Smooth muscle cell (in vitro differentiated cells): Measurements from ENCODE around the gene LRRFIP1. TPM values are rescaled to one million over a fixed set of nuclear protein-coding genes. Genes with fewer than 3 reads are reported as not detected.
"Not testable (repeated sequence)": the region's sequence is repeated elsewhere in the genome, so short reads cannot be mapped to it uniquely, and the experiment has no call there.

Source experiments
- DNase-seq: peaks from one replicate; lab custom pipeline; 2025; ENCODE audit not compliant: unreplicated experiment; lab: John Stamatoyannopoulos, UW
- H2AFZ ChIP-seq: fragments of 200-600 bp; sonication (generic); 2 replicates; pipeline ENCODE4 v1.6.0; 2016; ENCODE audit warnings: antibody characterized with exemption, low read depth, mild to moderate bottlenecking
- H3F3A ChIP-seq: fragments of 200-600 bp; sonication (generic); 2 replicates; pipeline ENCODE4 v1.6.0; 2017; ENCODE audit warnings: antibody characterized with exemption, low read depth
- H3K27ac ChIP-seq: fragments of 200-600 bp; sonication (generic); 2 replicates; pipeline ENCODE4 v1.5.1; 2016; ENCODE audit warnings: low read depth, mild to moderate bottlenecking
- H3K27me3 ChIP-seq: fragments of 200-600 bp; sonication (generic); 2 replicates; pipeline ENCODE4 v1.6.1; 2016; ENCODE audit warnings: low read depth, mild to moderate bottlenecking
- H3K36me3 ChIP-seq: fragments of 200-600 bp; sonication (generic); 2 replicates; pipeline ENCODE4 v1.5.1; 2016; ENCODE audit warnings: low read depth
- H3K4me1 ChIP-seq: fragments of 200-600 bp; sonication (generic); 2 replicates; pipeline ENCODE4 v1.5.1; 2016; ENCODE audit warnings: low read depth
- H3K4me2 ChIP-seq: fragments of 200-600 bp; sonication (generic); 2 replicates; pipeline ENCODE4 v1.6.0; 2016; ENCODE audit warnings: mild to moderate bottlenecking
- H3K4me3 ChIP-seq: fragments of 200-600 bp; sonication (generic); 2 replicates; pipeline ENCODE4 v1.5.1; 2016; ENCODE audit warnings: mild to moderate bottlenecking
- H3K79me2 ChIP-seq: fragments of 200-600 bp; sonication (generic); 2 replicates; pipeline ENCODE4 v1.6.0; 2016; ENCODE audit warnings: low read depth, mild to moderate bottlenecking
- H3K9ac ChIP-seq: fragments of 200-600 bp; sonication (generic); 2 replicates; pipeline ENCODE4 v1.6.0; 2016; ENCODE audit warnings: low read depth
- H3K9me3 ChIP-seq: fragments of 200-600 bp; sonication (generic); replicated peaks from 2 replicates; pipeline ENCODE4 v1.5.1; 2016; ENCODE audit warnings: low read depth
- H4K20me1 ChIP-seq: fragments of 200-600 bp; sonication (generic); 2 replicates; pipeline ENCODE4 v1.6.0; 2016; ENCODE audit warnings: low read depth
- CTCF ChIP-seq: fragments of 200-600 bp; sonication (generic); IDR thresholded peaks from 2 replicates; pipeline ENCODE4 v1.5.1; 2017; ENCODE audit warnings: borderline replicate concordance, mild to moderate bottlenecking, antibody characterized with exemption; ENCODE audit not compliant: insufficient read depth, poor library complexity, severe bottlenecking
- WGBS: methylation state at CpG from one replicate; pipeline ENCODE4 v1.1.7; 2016; ENCODE audit warnings: low lambda C conversion rate; 5-methylcytosine and 5-hydroxymethylcytosine counted together
- polyA plus RNA-seq: library from polyadenylated mRNA; unstranded; fragments of >200 nt; fragmentation: Nextera tagmentation; extraction: Ambion mirVana; gene quantifications from 2 replicates; pipeline ENCODE4 v1.2.1, GENCODE V29; 2016
- total RNA-seq: library from RNA; depleted of rRNA; stranded (reverse); fragments of >200 nt; gene quantifications from 2 replicates; pipeline ENCODE4 v1.2.3, GENCODE V29; 2014

Gene LRRFIP1
- total and polyA plus RNA-seq, 2 experiments from 2014 or later = 36.2 to 65.1 TPM

- Histone ChIP-seq H3F3A (peaks cover 3% of the 10 kb centered on the region), H3K4me3 (no peak overlapping the region), H3K27me3 (no peaks in the 10 kb centered on the region), H4K20me1 (no peaks in the 10 kb centered on the region), H3K4me2 (no peak overlapping the region), H3K4me1 (peaks cover 24% of the 10 kb centered on the region), H3K36me3 (no peaks in the 10 kb centered on the region), H2AFZ (no peak overlapping the region), H3K27ac (no peak overlapping the region), H3K79me2 (no peaks in the 10 kb centered on the region), H3K9ac (no peak overlapping the region), H3K9me3 (no peaks in the 10 kb centered on the region)
- WGBS = 94% methylated on average over 18 of the region's 18 CpGs
- TF ChIP-seq CTCF = no peak
- no peak for DNase-seq
Measured at GRCh38 chr2:237592425-237592980, 34.9 kb upstream of the LRRFIP1 start.

GRCh38 chr2:237593036-237593435 is 34.4 kb upstream of the LRRFIP1 start:
- Histone ChIP-seq H3K9me3 (no peaks in the 10 kb centered on the region), H3K36me3 (no peaks in the 10 kb centered on the region)
- TF ChIP-seq CTCF = no peak

GRCh38 chr2:237593596-237594320 is 33.6 kb upstream of the LRRFIP1 start:
- TF ChIP-seq CTCF = no peak
- Histone ChIP-seq H3K4me1 (peaks cover 24% of the 10 kb centered on the region), H4K20me1 (no peaks in the 10 kb centered on the region), H2AFZ (no peak overlapping the region), H3F3A (peaks cover 6% of the 10 kb centered on the region), H3K27ac (peak overlapping the region; percentile 52), H3K27me3 (no peaks in the 10 kb centered on the region), H3K4me2 (peak overlapping the region; percentile 68), H3K36me3 (no peaks in the 10 kb centered on the region), H3K9ac (no peak overlapping the region), H3K79me2 (no peaks in the 10 kb centered on the region), H3K4me3 (no peak overlapping the region), H3K9me3 (no peaks in the 10 kb centered on the region)
- WGBS = 87% methylated on average over 17 of the region's 17 CpGs
- no peak for DNase-seq

More at GRCh38 chr2:237593036-237593435, 34.4 kb upstream of the LRRFIP1 start:
- no peak for DNase-seq
- peaks cover 24% of the 10 kb centered on the region for H3K4me1 ChIP-seq
- no peak overlapping the region for H3K4me2 ChIP-seq
- no peak overlapping the region for H3K9ac ChIP-seq
- H3K27ac ChIP-seq = no peak overlapping the region
- 70% methylated on average over 10 of the region's 10 CpGs for WGBS
- H3K27me3 ChIP-seq = no peaks in the 10 kb centered on the region
- H3K4me3 ChIP-seq = no peak overlapping the region
- peaks cover 3% of the 10 kb centered on the region for H3F3A ChIP-seq
- no peaks in the 10 kb centered on the region for H3K79me2 ChIP-seq
- H2AFZ ChIP-seq = no peak overlapping the region
- H4K20me1 ChIP-seq = no peaks in the 10 kb centered on the region

GRCh38 chr2:237594514-237594871 is 32.9 kb upstream of the LRRFIP1 start:
- no peak overlapping the region for H2AFZ ChIP-seq
- H3K79me2 ChIP-seq = no peaks in the 10 kb centered on the region
- WGBS = 19% methylated on average over 5 of the region's 5 CpGs
- no peak for DNase-seq
- peak overlapping the region; percentile 52 for H3K27ac ChIP-seq
- no peaks in the 10 kb centered on the region for H3K27me3 ChIP-seq
- no peaks in the 10 kb centered on the region for H3K36me3 ChIP-seq
- no peak overlapping the region for H3K4me3 ChIP-seq
- no peaks in the 10 kb centered on the region for H4K20me1 ChIP-seq
- H3K4me2 ChIP-seq = peak overlapping the region; percentile 68
- no peak overlapping the region for H3K9ac ChIP-seq
- no peak for TF ChIP-seq CTCF
- no peaks in the 10 kb centered on the region for H3K9me3 ChIP-seq
- peaks cover 24% of the 10 kb centered on the region for H3K4me1 ChIP-seq
- H3F3A ChIP-seq = peaks cover 9% of the 10 kb centered on the region

GRCh38 chr2:237595829-237596519 is 31.4 kb upstream of the LRRFIP1 start:
- not testable (repeated sequence) for H3K36me3 ChIP-seq, H3K9ac ChIP-seq, H2AFZ ChIP-seq, H3K4me3 ChIP-seq, H3K27me3 ChIP-seq, DNase-seq, H3K79me2 ChIP-seq, H3K27ac ChIP-seq, H4K20me1 ChIP-seq, H3K4me2 ChIP-seq, H3K9me3 ChIP-seq
- Histone ChIP-seq H3K4me1 (peaks cover 35% of the 10 kb centered on the region), H3F3A (peaks cover 14% of the 10 kb centered on the region)
- 98% methylated on average over 3 of the region's 5 CpGs for WGBS
